ENCODE data around the gene DNM3.

Gene DNM3

GRCh38 chr1:171931752-171932151 is 90.5 kb downstream of the DNM3 start:
- DNase-seq = no peak

- no peak for DNase-seq
Measured at GRCh38 chr1:171934664-171935063, 93.4 kb downstream of the DNM3 start.

- no peak for DNase-seq
Measured at GRCh38 chr1:171935086-171935485, 93.8 kb downstream of the DNM3 start.

- DNase-seq = no peak
Measured at GRCh38 chr1:171935664-171936063, 94.4 kb downstream of the DNM3 start.

GRCh38 chr1:171937938-171938337 is 96.6 kb downstream of the DNM3 start:
- no peak for DNase-seq

- no peak for DNase-seq
Measured at GRCh38 chr1:171939740-171940139, 98.4 kb downstream of the DNM3 start.

GRCh38 chr1:171940368-171940767 is 99.1 kb downstream of the DNM3 start:
- DNase-seq = no peak

- DNase-seq = no peak
Measured at GRCh38 chr1:171941920-171942319, 100.6 kb downstream of the DNM3 start.

- DNase-seq = no peak
Measured at GRCh38 chr1:171943973-171944561, 102.8 kb downstream of the DNM3 start.

- no peak for DNase-seq
Measured at GRCh38 chr1:171948511-171948910, 107.2 kb downstream of the DNM3 start.

GRCh38 chr1:171949316-171949715 is 108.0 kb downstream of the DNM3 start:
- no peak for DNase-seq

GRCh38 chr1:171953835-171954234 is 112.5 kb downstream of the DNM3 start:
- no peak for DNase-seq

GRCh38 chr1:171954361-171954760 is 113.1 kb downstream of the DNM3 start:
- DNase-seq = no peak

- no peak for DNase-seq
Measured at GRCh38 chr1:171961861-171962260, 120.6 kb downstream of the DNM3 start.

GRCh38 chr1:171963762-171964161 is 122.5 kb downstream of the DNM3 start:
- no peak for DNase-seq

- DNase-seq = no peak
Measured at GRCh38 chr1:171965777-171966176, 124.5 kb downstream of the DNM3 start.

GRCh38 chr1:171966426-171967220 is 125.3 kb downstream of the DNM3 start:
- DNase-seq = no peak

GRCh38 chr1:171969226-171969625 is 127.9 kb downstream of the DNM3 start:
- DNase-seq = no peak

GRCh38 chr1:171969813-171970212 is 128.5 kb downstream of the DNM3 start:
- DNase-seq = no peak

- DNase-seq = no peak
Measured at GRCh38 chr1:171972846-171973245, 131.5 kb downstream of the DNM3 start.

GRCh38 chr1:171973421-171973820 is 132.1 kb downstream of the DNM3 start:
- DNase-seq = no peak

- no peak for DNase-seq
Measured at GRCh38 chr1:171981303-171981702, 140.0 kb downstream of the DNM3 start.

- DNase-seq = no peak
Measured at GRCh38 chr1:171983584-171983983, 142.3 kb downstream of the DNM3 start.

- DNase-seq = no peak
Measured at GRCh38 chr1:171984262-171984661, 143.0 kb downstream of the DNM3 start.
